ENCODE data around the gene DAND5. TPM values are rescaled to one million over a fixed set of nuclear protein-coding genes. Genes with fewer than 3 reads are reported as not detected.
A peak's percentile ranks its signal among the peaks of the same experiment; 100 is the strongest.

The DAND5 gene
- total and polyA plus RNA-seq, 9 of the 15 experiments (the other 6 are each of a cell fraction or from before 2014, with no cell fraction given), result 0.22 to 0.83 (median 0.60) TPM

- TF ChIP-seq L3MBTL2 (IDR thresholded peaks at IDR 0.05) (peak; percentile 78; the same call in 1 of the 2 replicates), POLR2AphosphoS2 (IDR thresholded peaks at IDR 0.05; ENCODE audit: low read length) (no peak), ZNF586 (CRISPR knock-in tag; conservative IDR thresholded peaks at IDR 0.05) (no peak), DIDO1 (tag; IDR thresholded peaks at IDR 0.05; ENCODE audit: low read depth) (no peak), ZNF263 (CRISPR knock-in tag; IDR thresholded peaks at IDR 0.05; ENCODE audit: borderline replicate concordance) (peak; percentile 96), MCM3 (IDR thresholded peaks at IDR 0.05) (no peak), SMARCC2 (IDR thresholded peaks at IDR 0.05; ENCODE audit: low read depth) (peak; percentile 29; the same call in 1 of the 2 replicates), ZNF76 (CRISPR knock-in tag; IDR thresholded peaks at IDR 0.05; ENCODE audit: borderline replicate concordance) (no peak), RBM17 (IDR thresholded peaks at IDR 0.05; ENCODE audit: borderline replicate concordance, low read depth, low read length) (no peak), DACH1 (IDR thresholded peaks at IDR 0.05; ENCODE audit: partially characterized antibody) (no peak), PYGO2 (tag; IDR thresholded peaks at IDR 0.05) (no peak), E2F6 (IDR thresholded peaks at IDR 0.05; ENCODE audit: borderline replicate concordance in 1 of 2, extremely low read depth in 1 of 2, insufficient read depth in 1 of 2, insufficient read length in 1 of 2, low read depth in 1 of 2, low read length in 1 of 2, poor library complexity in 1 of 2, severe bottlenecking in 1 of 2) (peak; percentile 53 to 80), ATF7 (IDR thresholded peaks at IDR 0.05) (no peak), ZNF12 (CRISPR knock-in tag; IDR thresholded peaks at IDR 0.05) (no peak), ZNF324 (CRISPR knock-in tag; IDR thresholded peaks at IDR 0.05) (no peak), C11orf30 (IDR thresholded peaks at IDR 0.05; ENCODE audit: low read depth) (no peak), TAF7 (tag; IDR thresholded peaks at IDR 0.05) (no peak), ELF1 (tag; IDR thresholded peaks at IDR 0.05) (no peak), ZSCAN29 (IDR thresholded peaks at IDR 0.05) (no peak), NFRKB (IDR thresholded peaks at IDR 0.05; ENCODE audit: low read depth) (peak; percentile 35; the same call in 1 of the 2 replicates), SMAD1 (IDR thresholded peaks at IDR 0.05; ENCODE audit: low read depth, low read length, partially characterized antibody) (no peak), FOXK2 (conservative IDR thresholded peaks at IDR 0.05 in 1 of 2, IDR thresholded peaks at IDR 0.05 in 1 of 2; ENCODE audit: low read depth in 2 of 2) (peak; percentile 29 to 47; a peak in 2 of 4 replicates), TARDBP (IDR thresholded peaks at IDR 0.05) (no peak), CBFA2T2 (conservative IDR thresholded peaks at IDR 0.05) (no peak)
- TF ChIP-seq, protein P1, sequence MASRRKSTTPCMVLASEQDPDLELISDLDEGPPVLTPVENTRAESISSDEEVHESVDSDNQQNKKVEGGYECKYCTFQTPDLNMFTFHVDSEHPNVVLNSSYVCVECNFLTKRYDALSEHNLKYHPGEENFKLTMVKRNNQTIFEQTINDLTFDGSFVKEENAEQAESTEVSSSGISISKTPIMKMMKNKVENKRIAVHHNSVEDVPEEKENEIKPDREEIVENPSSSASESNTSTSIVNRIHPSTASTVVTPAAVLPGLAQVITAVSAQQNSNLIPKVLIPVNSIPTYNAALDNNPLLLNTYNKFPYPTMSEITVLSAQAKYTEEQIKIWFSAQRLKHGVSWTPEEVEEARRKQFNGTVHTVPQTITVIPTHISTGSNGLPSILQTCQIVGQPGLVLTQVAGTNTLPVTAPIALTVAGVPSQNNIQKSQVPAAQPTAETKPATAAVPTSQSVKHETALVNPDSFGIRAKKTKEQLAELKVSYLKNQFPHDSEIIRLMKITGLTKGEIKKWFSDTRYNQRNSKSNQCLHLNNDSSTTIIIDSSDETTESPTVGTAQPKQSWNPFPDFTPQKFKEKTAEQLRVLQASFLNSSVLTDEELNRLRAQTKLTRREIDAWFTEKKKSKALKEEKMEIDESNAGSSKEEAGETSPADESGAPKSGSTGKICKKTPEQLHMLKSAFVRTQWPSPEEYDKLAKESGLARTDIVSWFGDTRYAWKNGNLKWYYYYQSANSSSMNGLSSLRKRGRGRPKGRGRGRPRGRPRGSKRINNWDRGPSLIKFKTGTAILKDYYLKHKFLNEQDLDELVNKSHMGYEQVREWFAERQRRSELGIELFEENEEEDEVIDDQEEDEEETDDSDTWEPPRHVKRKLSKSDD (conservative IDR thresholded peaks at IDR 0.05; ENCODE audit: low read length), result no peak
- TF ChIP-seq, protein P2, sequence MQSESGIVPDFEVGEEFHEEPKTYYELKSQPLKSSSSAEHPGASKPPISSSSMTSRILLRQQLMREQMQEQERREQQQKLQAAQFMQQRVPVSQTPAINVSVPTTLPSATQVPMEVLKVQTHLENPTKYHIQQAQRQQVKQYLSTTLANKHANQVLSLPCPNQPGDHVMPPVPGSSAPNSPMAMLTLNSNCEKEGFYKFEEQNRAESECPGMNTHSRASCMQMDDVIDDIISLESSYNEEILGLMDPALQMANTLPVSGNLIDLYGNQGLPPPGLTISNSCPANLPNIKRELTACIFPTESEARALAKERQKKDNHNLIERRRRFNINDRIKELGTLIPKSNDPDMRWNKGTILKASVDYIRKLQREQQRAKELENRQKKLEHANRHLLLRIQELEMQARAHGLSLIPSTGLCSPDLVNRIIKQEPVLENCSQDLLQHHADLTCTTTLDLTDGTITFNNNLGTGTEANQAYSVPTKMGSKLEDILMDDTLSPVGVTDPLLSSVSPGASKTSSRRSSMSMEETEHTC (IDR thresholded peaks at IDR 0.05), result no peak
Measured at GRCh38 chr19:13022859-13023636, 53.7 kb downstream of the DAND5 start (continued).

Measured in K562 (cell line).